ENCODE results near the gene INKA2. TPM values are rescaled to one million over a fixed set of nuclear protein-coding genes. Genes with fewer than 3 reads are reported as not detected.

The INKA2 gene
- total and polyA plus RNA-seq, 4 donors, result 0.26 to 0.67 (median 0.52) TPM

GRCh38 chr1:111786669-111787207, 47.5 kb upstream of the INKA2 start:
- H3K27me3 ChIP-seq (ENCODE audit: control insufficient read depth in 4 of 4, insufficient read depth in 4 of 4, low read length in 3 of 4), result no peaks in the 10 kb centered on the region
- no peak for TF ChIP-seq FOXA1 (IDR thresholded peaks at IDR 0.05)
- no peak for TF ChIP-seq NR2F2 (IDR thresholded peaks at IDR 0.05)
- no peak for TF ChIP-seq CTCF (IDR thresholded peaks at IDR 0.05; ENCODE audit: low read depth, low read length, missing input control)
- TF ChIP-seq REST (IDR thresholded peaks at IDR 0.05), result no peak
- no peak for TF ChIP-seq MAX (IDR thresholded peaks at IDR 0.05)
- no peak for TF ChIP-seq ZBTB33 (IDR thresholded peaks at IDR 0.05)
- no peak for TF ChIP-seq GABPA (IDR thresholded peaks at IDR 0.05 in 1 of 2, conservative IDR thresholded peaks at IDR 0.05 in 1 of 2)
- no peak overlapping the region for H3K27ac ChIP-seq (ENCODE audit: low read depth in 1 of 2, low read length in 2 of 2)
- no peaks in the 10 kb centered on the region for H3K36me3 ChIP-seq (ENCODE audit: control insufficient read depth in 4 of 4, insufficient read depth in 3 of 4, low read depth in 1 of 4, low read length in 3 of 4)
- no peaks in the 10 kb centered on the region for H3K4me1 ChIP-seq (ENCODE audit: control insufficient read depth in 4 of 4, insufficient read depth in 4 of 4, low read length in 3 of 4)
- DNase-seq (ENCODE audit: low spot score), result no peak
- H3K9me3 ChIP-seq (ENCODE audit: control insufficient read depth in 4 of 4, low read length in 3 of 4), result no peaks in the 10 kb centered on the region
- no peak overlapping the region for H3K9ac ChIP-seq (ENCODE audit: low read depth in 1 of 2, low read length in 2 of 2)
- no peak overlapping the region for H3K4me3 ChIP-seq (ENCODE audit: low read depth in 1 of 3, low read length in 3 of 3)
- WGBS, result 92% methylated on average over 9 of the region's 9 CpGs

- peaks cover 0 to 5% (median 2%) of the 10 kb centered on the region in 4 donors for H3K36me3 ChIP-seq (ENCODE audit: control insufficient read depth in 4 of 4, insufficient read depth in 3 of 4, low read depth in 1 of 4, low read length in 3 of 4)
- no peaks in the 10 kb centered on the region for H3K27me3 ChIP-seq (ENCODE audit: control insufficient read depth in 4 of 4, insufficient read depth in 4 of 4, low read length in 3 of 4)
- no peak for DNase-seq (ENCODE audit: low spot score)
- H3K4me1 ChIP-seq (ENCODE audit: control insufficient read depth in 4 of 4, insufficient read depth in 4 of 4, low read length in 3 of 4), result no peaks in the 10 kb centered on the region
- no peak overlapping the region for H3K9ac ChIP-seq (ENCODE audit: low read depth in 1 of 2, low read length in 2 of 2)
- H3K9me3 ChIP-seq (ENCODE audit: control insufficient read depth in 4 of 4, low read length in 3 of 4), result no peaks in the 10 kb centered on the region
- WGBS, result 90% methylated on average over 4 of the region's 4 CpGs
- no peak overlapping the region for H3K4me3 ChIP-seq (ENCODE audit: low read depth in 1 of 3, low read length in 3 of 3)
- no peak overlapping the region for H3K27ac ChIP-seq (ENCODE audit: low read depth in 1 of 2, low read length in 2 of 2)
- TF ChIP-seq GABPA (IDR thresholded peaks at IDR 0.05 in 1 of 2, conservative IDR thresholded peaks at IDR 0.05 in 1 of 2) (no peak), HNF4A (conservative IDR thresholded peaks at IDR 0.05) (no peak), MAX (IDR thresholded peaks at IDR 0.05) (no peak), EGR1 (IDR thresholded peaks at IDR 0.05; ENCODE audit: low read depth in 2 of 2) (no peak), CTCF (IDR thresholded peaks at IDR 0.05; ENCODE audit: low read depth, low read length, missing input control) (no peak), ZBTB33 (IDR thresholded peaks at IDR 0.05) (no peak), JUND (IDR thresholded peaks at IDR 0.05) (no peak), REST (IDR thresholded peaks at IDR 0.05) (no peak), RXRA (IDR thresholded peaks at IDR 0.05) (no peak), FOXA1 (IDR thresholded peaks at IDR 0.05) (no peak), HNF4G (IDR thresholded peaks at IDR 0.05) (no peak)
These were observed 45.2 kb upstream of the INKA2 start for GRCh38 chr1:111784273-111784901.
